ENCODE results near the gene RALGDS.

RALGDS gene

GRCh38 chr9:133119103-133119845, 1.8 kb downstream of the RALGDS start:
- no peak for DNase-seq

GRCh38 chr9:133118568-133118967, 2.5 kb downstream of the RALGDS start:
- no peak for DNase-seq

- DNase-seq, result no peak
Measured at GRCh38 chr9:133118179-133118520, 2.9 kb downstream of the RALGDS start.

- DNase-seq, result no peak
Measured at GRCh38 chr9:133117271-133118178, 3.5 kb downstream of the RALGDS start.

- DNase-seq, result peak in 1 of 5 donors; percentile 0
Measured at GRCh38 chr9:133116346-133117231, 4.5 kb downstream of the RALGDS start.

- peak in 1 of 5 donors; percentile 87 for DNase-seq
Measured at GRCh38 chr9:133115604-133116345, 5.3 kb downstream of the RALGDS start.

GRCh38 chr9:133114886-133115603, 6.0 kb downstream of the RALGDS start:
- no peak for DNase-seq

- DNase-seq, result no peak
Measured at GRCh38 chr9:133113949-133114885, 6.8 kb downstream of the RALGDS start.

- no peak for DNase-seq
Measured at GRCh38 chr9:133113163-133113948, 7.7 kb downstream of the RALGDS start.

- peak in 3 of 5 donors; percentile 45 to 47 (median 46) for DNase-seq
Measured at GRCh38 chr9:133112663-133113026, 8.4 kb downstream of the RALGDS start.

- no peak for DNase-seq
Measured at GRCh38 chr9:133111808-133112662, 9.0 kb downstream of the RALGDS start.

GRCh38 chr9:133109931-133110650, 10.9 kb downstream of the RALGDS start:
- no peak for DNase-seq

GRCh38 chr9:133108794-133109641, 12.0 kb downstream of the RALGDS start:
- no peak for DNase-seq

- DNase-seq, result no peak
Measured at GRCh38 chr9:133107961-133108793, 12.9 kb downstream of the RALGDS start.

- DNase-seq, result no peak
Measured at GRCh38 chr9:133107245-133107722, 13.8 kb downstream of the RALGDS start.

All from T-helper 1 cell (primary cell).